WTC11 (cell line): Measurements from ENCODE around the gene TCTN3.

Experiments used
- CTCF ChIP-seq: fragments of 200-600 bp; IDR thresholded peaks from 2 replicates; pipeline ENCODE4 v1.8.0; 2022; ENCODE audit warnings: antibody characterized with exemption
- ESRRA ChIP-seq: sonication (generic); formaldehyde crosslinking; IDR thresholded peaks from 2 replicates; pipeline ENCODE4 v1.8.1; 2022; ENCODE audit warnings: mild to moderate bottlenecking, missing genetic modification reagents, borderline replicate concordance

DNA sequence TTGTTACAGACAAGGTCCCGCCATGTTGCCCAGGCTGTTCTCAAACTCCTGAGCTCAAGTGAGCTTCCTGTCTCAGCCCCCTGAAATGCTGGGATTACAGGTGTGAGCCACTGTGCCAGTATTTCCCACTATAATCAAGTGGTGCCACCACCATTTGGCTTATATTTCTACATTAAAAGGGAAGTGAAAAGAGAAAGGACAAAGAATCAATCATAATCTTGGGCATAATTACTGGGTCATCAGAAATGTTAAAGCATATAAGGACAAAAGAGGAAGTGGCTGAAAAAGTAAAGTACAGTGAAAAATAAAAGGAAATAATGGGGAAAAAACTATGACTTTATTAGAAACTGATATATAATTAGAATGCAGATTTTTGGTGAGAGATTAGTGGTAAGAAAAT is 36.5 kb upstream of the TCTN3 start:
- TF ChIP-seq CTCF (no peak), ESRRA (CRISPR knock-in tag) (no peak)
